ENCODE results near the gene IQGAP3. TPM values are rescaled to one million over a fixed set of nuclear protein-coding genes. Genes with fewer than 3 reads are reported as not detected.

Gene IQGAP3
- polyA plus RNA-seq, 3 donors, result 14.2 to 15.5 (median 15.2) TPM

GRCh38 chr1:156532374-156532773 is 40.0 kb downstream of the IQGAP3 start:
- no peak for DNase-seq (ENCODE audit: extremely low read depth in 1 of 11, low read depth in 9 of 11, low spot score in 4 of 11)

GRCh38 chr1:156530006-156530405 is 42.4 kb downstream of the IQGAP3 start:
- DNase-seq (ENCODE audit: extremely low read depth in 1 of 11, low read depth in 9 of 11, low spot score in 4 of 11), result no peak

GRCh38 chr1:156528875-156529425 is 43.4 kb downstream of the IQGAP3 start:
- DNase-seq (ENCODE audit: extremely low read depth in 1 of 11, low read depth in 9 of 11, low spot score in 4 of 11), result no peak

- DNase-seq (ENCODE audit: extremely low read depth in 1 of 11, low read depth in 9 of 11, low spot score in 4 of 11), result no peak
These were observed 44.1 kb downstream of the IQGAP3 start for GRCh38 chr1:156528231-156528630.

- DNase-seq (ENCODE audit: extremely low read depth in 1 of 11, low read depth in 9 of 11, low spot score in 4 of 11), result no peak
These were observed 44.8 kb downstream of the IQGAP3 start for GRCh38 chr1:156527584-156527983.

- DNase-seq (ENCODE audit: extremely low read depth in 1 of 11, low read depth in 9 of 11, low spot score in 4 of 11), result no peak
These were observed 46.4 kb downstream of the IQGAP3 start for GRCh38 chr1:156525856-156526489.

GRCh38 chr1:156525071-156525501 is 47.3 kb downstream of the IQGAP3 start:
- no peak for DNase-seq (ENCODE audit: extremely low read depth in 1 of 11, low read depth in 9 of 11, low spot score in 4 of 11)

GRCh38 chr1:156524481-156524869 is 47.9 kb downstream of the IQGAP3 start:
- no peak for DNase-seq (ENCODE audit: extremely low read depth in 1 of 11, low read depth in 9 of 11, low spot score in 4 of 11)

GRCh38 chr1:156523801-156524480 is 48.4 kb downstream of the IQGAP3 start:
- no peak for DNase-seq (ENCODE audit: extremely low read depth in 1 of 11, low read depth in 9 of 11, low spot score in 4 of 11)

GRCh38 chr1:156522443-156522970 is 49.9 kb downstream of the IQGAP3 start:
- DNase-seq (ENCODE audit: extremely low read depth in 1 of 11, low read depth in 9 of 11, low spot score in 4 of 11), result no peak

- DNase-seq (ENCODE audit: extremely low read depth in 1 of 11, low read depth in 9 of 11, low spot score in 4 of 11), result no peak
These were observed 54.6 kb downstream of the IQGAP3 start for GRCh38 chr1:156517748-156518147.

GRCh38 chr1:156516821-156517220 is 55.5 kb downstream of the IQGAP3 start:
- DNase-seq (ENCODE audit: extremely low read depth in 1 of 11, low read depth in 9 of 11, low spot score in 4 of 11), result no peak

- no peak for DNase-seq (ENCODE audit: extremely low read depth in 1 of 11, low read depth in 9 of 11, low spot score in 4 of 11)
These were observed 56.4 kb downstream of the IQGAP3 start for GRCh38 chr1:156515956-156516355.

- no peak for DNase-seq (ENCODE audit: extremely low read depth in 1 of 11, low read depth in 9 of 11, low spot score in 4 of 11)
These were observed 59.2 kb downstream of the IQGAP3 start for GRCh38 chr1:156513185-156513584.

GRCh38 chr1:156511644-156512043 is 60.7 kb downstream of the IQGAP3 start:
- DNase-seq (ENCODE audit: extremely low read depth in 1 of 11, low read depth in 9 of 11, low spot score in 4 of 11), result no peak

- DNase-seq (ENCODE audit: extremely low read depth in 1 of 11, low read depth in 9 of 11, low spot score in 4 of 11), result no peak
These were observed 61.7 kb downstream of the IQGAP3 start for GRCh38 chr1:156510709-156511108.

- DNase-seq (ENCODE audit: extremely low read depth in 1 of 11, low read depth in 9 of 11, low spot score in 4 of 11), result no peak
These were observed 62.8 kb downstream of the IQGAP3 start for GRCh38 chr1:156509424-156510034.

GRCh38 chr1:156508955-156509234 is 63.5 kb downstream of the IQGAP3 start:
- no peak for DNase-seq (ENCODE audit: extremely low read depth in 1 of 11, low read depth in 9 of 11, low spot score in 4 of 11)

GRCh38 chr1:156508205-156508954 is 64.0 kb downstream of the IQGAP3 start:
- no peak for DNase-seq (ENCODE audit: extremely low read depth in 1 of 11, low read depth in 9 of 11, low spot score in 4 of 11)
